GM19455 (cell line): ENCODE measurements around the gene MAT2B.

ENCODE experiments used
- ATAC-seq: cut with Tn5 transposase; IDR thresholded peaks from one replicate; pipeline ENCODE4 v1.9.1; 2021; ENCODE audit not compliant: unreplicated experiment

The MAT2B gene

DNA sequence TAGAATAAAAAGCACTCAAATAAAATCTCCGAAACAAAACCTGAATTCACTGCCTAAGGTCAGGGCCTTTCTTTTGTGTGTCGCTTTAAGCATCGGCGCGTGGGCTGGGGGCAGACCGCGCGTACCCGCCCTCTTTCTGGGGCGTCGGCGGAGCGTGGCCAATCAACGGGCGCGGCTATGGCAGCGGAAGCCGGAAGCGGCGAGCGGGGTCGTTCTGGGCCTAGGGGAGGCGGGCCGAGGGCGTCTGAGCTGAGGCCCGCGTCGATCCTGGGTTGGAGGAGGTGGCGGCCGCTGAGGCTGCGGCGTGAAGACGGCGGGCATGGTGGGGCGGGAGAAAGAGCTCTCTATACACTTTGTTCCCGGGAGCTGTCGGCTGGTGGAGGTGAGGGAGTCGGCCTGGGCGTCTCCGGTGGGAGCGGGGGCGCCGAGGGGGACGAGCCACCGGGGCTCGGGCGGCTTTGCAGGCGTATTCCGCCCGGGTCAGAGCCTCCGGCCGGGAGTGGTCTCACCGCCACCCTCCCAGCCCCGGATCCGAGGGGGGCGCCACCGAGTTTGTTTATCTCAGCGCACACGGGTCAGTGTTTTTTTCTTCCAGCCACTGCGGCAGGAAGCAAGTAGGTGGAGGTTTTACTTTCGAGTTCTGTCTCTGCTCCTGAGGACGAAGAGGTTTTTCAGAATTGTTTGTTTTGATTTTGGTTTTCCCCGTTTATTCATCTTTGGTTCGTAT, at the start of gene MAT2B:
Gene MAT2B (plus strand): TSS at position 252 of the 727 bp plus-strand sequence. CDS start 68 bp downstream, at position 320.
- peak; percentile 89 for ATAC-seq

DNA sequence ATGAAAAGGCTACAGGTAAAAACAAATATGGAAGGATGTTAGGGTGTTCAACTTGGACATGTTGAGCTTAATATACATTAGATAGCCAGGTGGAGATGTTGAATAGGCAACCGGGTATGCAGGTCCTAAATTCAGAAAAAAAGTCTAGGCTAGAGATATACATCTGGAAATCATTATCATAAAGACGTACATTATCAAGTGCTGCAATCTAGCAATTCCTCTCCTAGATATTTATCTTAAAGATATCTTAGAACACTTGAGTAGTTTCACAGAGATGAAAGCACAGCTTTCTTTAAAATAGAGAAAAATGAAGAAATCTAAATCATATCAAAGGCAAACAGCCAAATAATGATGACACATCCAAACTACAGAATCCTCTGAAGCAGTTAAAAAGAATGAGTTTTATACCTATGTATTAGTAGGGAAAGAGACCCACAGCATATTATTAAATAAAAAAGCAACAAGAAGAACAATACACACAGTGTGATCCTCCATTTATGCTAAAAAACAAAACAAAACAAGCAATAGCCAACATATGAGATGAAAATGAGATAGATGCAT, 49.3 kb upstream of the MAT2B start:
- ATAC-seq, result no peak

DNA sequence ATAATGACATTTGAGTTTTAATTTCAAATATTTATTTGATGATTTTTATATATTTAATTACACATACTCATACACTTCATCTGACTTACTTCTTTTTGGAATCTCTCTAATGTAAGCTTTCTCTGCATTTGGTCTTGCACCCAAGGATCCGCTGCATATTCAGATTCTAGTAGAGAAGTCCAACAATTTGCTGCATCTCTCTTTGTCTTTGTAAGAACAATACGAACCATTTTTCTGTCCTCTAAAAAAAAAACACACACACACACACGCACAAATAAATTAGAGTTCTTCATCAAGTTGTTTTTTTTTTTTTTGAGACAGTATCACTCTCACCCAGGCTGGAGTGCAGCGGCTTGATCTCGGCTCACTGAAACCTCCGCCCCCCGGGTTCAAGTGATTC, 48.6 kb upstream of the MAT2B start:
- ATAC-seq, result no peak

DNA sequence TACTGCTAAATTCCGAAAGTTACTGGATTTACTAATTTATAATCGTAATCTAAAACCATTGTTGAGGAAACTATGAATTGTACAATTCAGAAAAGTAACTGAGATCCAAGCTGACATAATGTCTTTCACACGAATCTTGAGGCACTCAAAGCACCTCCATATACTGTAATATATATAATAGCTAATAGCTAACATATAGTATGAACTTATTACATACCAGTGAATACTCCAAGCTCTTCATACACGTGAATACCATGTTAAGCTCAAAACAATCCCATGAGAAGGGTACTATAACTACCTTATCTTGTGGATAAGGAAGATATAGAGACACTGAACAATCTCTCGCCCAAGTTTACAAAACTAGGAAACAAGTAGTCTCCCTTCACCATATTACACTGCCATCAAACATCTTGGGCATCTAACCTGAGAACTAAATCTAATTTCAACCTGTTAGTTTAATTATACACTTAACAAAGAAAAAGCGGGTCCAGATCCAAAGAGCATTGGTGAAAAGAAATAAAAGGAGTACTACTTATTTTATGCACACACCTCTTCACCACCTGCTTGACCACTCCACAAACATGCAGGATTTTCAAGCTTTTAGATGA, 46.5 kb upstream of the MAT2B start:
- no peak for ATAC-seq

DNA sequence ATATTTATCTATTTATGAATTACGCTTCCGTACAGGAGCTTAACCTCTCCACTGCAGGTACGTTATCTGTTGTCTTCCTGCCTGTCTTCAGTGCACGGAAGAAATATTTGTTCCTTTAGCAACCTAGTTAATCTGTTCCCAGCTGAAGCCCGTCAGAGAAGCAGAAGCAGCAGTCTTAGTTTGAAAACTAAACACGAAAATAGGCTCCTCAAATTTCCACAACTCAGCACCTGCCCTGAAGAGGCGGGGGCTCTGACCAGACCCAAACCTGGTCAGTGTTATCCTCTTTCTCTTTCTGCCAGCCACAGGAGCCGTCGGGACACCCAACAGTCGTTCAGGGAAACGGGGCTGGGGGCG, 46.0 kb upstream of the MAT2B start:
- ATAC-seq, result peak; percentile 3

DNA sequence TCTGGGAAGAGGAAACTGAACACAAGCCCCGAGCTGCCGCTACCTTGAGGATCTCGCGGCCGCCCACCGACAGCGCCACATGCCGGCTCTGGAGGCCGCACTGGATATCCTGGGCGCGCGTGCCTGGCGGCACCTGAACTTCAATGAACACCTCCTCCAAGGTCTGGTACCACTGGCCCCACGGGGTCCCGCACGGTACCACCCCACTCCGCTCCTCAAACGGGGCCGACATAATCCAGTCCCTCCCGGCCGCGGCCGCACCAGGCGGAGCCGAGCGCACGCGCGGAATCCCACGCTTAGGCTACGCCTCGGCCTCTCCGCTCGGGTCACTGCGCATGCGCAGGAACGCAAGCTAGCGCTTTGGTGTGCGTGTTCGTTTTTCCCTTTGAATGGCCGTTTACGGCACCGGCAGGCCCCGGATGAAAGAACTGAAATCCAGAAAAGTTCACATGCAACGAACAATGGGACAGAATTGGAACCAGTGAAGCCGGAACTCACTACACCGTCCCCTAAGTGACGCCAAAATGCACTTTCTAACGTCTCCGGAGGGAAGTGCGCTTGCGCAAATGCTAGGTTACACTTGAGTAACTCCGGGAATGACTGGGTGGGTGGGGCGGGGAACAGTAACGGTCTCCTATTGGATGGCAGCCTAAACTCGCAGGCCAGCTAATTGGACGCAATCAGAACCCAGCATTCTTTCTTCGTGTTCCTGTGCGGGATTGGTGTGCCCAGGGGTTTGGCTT, 45.4 kb upstream of the MAT2B start, which contains the start of gene NUDCD2:
Gene NUDCD2 (minus strand): TSS at position 284 of the 743 bp plus-strand sequence. CDS start 52 bp downstream, at position 232.
- peak; percentile 74 for ATAC-seq

DNA sequence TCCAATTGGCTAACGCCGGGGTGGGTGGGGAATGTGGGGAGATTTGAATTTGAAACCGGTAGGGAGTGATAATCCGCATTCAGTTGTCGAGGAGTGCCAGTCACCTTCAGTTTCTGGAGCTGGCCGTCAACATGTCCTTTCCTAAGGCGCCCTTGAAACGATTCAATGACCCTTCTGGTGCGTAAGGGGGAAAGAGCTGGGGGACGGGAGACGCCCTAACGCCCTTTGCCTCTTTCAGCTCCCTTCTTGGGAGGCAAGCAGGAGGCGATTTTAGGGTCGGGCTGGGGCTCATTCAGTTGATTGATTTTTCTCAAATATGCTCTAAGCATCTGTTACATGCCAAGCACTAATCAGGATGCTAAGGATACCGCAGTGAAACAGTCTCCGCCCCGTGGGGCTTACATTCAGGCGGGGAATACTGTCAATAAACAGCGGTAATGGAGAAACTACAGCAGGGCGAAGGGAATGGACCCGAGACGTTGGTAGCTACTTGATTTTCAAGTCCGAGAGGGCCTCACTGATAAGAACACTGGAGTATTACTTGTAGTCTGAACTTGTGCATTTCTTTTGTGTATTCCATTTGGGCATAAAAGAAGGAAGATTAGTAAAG, 44.8 kb upstream of the MAT2B start, which contains the start of gene HMMR:
Gene HMMR (plus strand): TSS at position 71 of the 610 bp plus-strand sequence. CDS start 61 bp downstream, at position 132.
- no peak for ATAC-seq

DNA sequence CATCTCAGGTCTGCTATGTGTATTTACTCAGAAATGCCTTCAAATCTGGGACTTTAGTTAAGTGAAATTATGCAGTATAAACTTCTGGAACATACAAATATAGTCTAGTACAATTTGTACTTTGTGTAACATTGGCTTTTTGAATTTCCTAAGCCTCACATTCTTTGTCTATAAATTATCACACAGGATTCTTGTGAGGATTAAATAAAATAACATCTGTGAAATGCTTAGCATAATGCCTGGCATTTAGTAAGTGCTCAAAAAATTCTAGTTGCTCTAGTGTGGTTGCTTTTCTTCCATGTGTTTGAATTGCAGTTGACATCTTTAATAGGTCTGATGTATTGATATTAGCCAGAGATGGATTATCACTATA, 42.4 kb upstream of the MAT2B start:
- ATAC-seq, result no peak

DNA sequence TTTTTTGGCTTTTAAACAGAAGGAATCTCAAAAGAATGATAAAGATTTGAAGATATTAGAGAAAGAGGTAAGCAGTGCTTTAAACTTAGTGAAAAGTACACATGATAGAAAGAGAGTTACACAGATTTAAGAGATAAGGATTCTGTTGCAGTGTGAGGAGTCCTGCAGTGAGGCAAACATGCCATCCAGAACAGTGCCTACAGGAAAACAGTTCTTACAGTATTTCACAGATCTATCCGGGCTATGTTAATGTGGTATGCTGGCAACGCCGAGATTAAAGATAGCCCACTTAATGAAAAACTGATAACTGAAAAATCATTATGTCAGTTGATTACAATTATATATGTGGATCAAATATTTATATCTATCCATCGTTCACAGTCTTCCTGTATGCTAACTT, 37.7 kb upstream of the MAT2B start:
- no peak for ATAC-seq

DNA sequence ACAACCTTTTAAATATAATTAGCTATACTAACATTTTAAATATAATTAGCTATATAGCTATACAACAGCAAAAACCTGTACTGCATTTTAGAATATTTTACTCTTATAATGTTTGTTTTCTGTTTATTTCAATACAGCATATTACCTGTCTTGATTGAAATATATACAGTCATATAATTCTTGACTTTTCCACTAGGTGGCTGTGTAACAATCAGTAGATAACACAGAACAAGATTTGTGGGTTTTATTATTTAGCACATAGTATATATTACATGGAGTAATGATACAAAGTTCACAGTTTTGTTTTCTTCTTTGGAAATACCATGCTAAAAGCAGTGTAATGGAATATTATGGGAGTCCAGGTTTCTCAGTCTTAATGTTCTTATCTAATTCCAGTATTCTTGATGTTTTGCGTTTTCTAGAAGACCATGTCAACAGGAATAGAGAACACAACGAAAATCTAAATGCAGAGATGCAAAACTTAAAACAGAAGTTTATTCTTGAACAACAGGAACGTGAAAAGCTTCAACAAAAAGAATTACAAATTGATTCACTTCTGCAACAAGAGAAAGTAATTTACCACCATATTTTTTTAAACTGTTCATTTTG, 31.7 kb upstream of the MAT2B start:
- peak; percentile 77 for ATAC-seq

DNA sequence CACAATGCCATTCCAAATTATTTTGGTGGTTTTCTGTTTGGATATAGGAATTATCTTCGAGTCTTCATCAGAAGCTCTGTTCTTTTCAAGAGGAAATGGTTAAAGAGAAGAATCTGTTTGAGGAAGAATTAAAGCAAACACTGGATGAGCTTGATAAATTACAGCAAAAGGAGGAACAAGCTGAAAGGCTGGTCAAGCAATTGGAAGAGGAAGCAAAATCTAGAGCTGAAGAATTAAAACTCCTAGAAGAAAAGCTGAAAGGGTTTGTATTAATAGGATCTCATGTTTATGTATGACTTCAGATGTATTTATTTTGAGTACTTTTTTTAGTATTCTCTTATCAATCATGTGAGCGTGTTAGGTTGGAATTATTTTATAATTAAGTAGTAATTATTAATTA, 30.0 kb upstream of the MAT2B start:
- ATAC-seq, result no peak

DNA sequence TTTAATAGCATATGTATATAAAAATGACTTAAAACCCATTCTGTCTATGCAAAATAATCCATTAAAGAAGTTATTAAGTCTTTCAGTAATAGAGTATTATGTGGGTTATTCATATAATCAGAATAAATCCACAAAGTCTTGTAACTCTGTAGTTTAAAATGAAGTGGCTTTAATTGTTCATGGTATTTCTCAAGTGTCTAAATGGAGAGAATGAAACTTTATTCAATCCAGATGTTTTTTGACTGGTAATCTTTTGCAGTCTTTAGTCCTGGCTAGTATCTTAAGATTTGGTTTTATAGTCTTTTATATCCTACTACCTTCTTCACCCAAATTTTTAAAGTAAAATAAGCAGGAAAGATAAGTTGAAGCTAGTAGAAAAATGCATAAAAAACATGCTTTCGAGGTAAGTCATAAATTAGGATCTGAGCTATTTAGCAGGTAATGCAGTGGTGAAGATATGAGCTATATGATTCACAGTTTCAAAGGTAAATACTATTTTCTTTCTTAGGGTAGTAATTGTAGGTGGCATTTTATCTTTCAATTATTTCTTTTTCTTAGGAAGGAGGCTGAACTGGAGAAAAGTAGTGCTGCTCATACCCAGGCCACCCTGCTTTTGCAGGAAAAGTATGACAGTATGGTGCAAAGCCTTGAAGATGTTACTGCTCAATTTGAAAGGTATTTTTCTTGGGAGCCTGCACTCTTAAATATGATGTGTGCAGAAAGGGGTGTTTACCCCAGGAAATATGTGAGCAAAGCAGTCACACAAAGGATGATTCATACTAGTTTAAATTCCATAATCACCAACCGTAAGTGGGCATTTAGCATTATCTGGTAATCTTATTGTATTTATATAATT, 27.1 kb upstream of the MAT2B start:
- ATAC-seq, result no peak

DNA sequence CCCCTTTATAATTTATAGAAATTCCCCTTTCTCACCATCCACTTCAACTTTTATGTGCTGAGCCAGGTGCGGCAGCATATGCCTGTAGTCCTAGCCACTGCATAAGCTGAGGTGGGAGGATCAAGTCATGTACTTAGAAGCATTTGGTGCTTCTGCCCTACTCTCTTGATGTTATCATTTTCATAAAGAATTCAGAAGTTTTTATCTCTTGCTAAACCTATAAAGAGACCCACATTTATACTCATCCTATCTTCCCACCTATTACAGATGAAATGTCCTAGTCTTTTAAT, 26.5 kb upstream of the MAT2B start:
- ATAC-seq, result no peak

DNA sequence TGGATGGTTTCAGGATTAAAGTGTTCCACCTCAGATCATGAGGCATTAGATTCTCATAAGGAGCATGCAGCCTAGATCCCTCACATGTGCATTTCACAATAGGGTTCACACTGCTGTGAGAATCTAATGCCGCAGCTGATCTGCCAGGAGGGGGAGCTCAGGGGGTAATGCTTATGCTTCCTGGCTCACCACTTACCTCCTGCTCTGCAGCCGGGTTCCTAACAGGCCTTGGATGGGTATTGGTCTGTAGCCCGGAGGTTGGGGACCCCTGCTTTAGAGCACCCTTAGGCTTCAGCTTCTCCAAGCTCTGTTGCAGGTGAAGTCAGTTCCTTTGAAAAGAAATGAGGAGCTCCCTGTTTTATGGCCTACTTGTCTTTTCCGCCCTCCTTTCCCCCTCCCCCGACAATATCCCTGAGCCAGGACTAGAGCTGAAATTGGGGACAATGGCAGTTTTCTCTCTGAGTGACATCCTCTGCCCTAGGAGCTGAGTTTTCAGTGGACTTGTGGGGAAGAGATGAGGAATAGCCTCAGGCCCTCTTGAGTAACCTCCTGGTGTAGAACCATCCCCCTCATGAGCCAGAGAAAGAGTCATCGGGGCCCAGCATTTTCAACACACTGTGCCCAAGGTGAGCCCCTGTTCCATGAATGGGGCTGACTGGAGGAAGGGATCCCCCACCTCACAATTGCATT, 16.2 kb upstream of the MAT2B start:
- ATAC-seq, result no peak

DNA sequence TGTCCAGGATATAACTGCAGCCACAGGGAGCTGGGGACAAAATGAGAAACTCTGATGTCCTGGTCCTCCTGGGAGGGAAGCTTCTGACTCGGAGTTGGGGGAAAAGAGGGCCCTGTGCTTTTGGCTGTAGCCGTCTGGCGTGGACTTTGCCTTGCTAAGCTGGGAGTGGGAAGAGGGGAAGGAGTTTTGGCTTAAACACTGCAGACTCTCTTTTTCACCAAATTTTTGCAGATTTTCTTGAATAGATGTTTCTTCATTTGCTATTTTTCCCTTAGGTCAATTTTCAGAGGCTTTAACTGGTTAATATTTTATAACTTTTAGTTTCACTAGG, 15.7 kb upstream of the MAT2B start:
- ATAC-seq, result no peak

DNA sequence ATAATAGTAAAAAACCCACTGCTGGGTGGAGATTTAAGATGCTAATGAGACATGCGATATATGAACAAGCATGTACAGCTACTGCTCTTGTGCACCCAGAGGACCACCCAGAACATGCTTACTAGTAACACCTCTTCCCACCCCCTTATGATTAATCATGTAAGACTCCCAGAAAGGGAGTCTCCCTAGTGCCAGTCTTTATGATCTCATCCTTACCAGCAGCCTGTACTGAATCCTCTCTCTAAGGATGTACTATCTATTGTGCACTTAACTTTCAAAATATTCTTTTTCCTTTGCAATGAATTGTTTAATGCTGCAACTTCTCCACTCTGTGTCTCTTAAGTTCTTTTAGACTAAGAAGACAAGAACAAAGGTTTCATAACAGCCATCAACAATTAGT, 9.1 kb upstream of the MAT2B start:
- no peak for ATAC-seq

DNA sequence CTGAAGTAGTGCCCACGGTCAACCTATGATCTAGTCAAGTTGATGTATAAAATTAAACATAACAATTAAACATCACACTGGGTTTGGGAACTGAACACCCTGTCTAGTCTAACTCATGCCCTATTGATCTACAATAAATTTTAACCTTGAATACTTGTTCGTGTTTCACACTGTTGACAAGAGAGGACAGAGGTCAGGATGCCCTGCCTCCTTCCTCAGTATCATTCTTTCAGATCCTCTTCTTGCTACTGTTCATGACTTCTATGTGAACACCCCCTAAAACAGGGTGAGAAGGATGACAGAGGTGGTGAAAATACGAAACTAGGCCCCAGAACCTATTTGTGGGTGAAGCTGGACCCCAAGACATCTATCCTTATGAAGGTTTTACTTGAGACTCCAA, 8.1 kb upstream of the MAT2B start:
- ATAC-seq, result no peak

DNA sequence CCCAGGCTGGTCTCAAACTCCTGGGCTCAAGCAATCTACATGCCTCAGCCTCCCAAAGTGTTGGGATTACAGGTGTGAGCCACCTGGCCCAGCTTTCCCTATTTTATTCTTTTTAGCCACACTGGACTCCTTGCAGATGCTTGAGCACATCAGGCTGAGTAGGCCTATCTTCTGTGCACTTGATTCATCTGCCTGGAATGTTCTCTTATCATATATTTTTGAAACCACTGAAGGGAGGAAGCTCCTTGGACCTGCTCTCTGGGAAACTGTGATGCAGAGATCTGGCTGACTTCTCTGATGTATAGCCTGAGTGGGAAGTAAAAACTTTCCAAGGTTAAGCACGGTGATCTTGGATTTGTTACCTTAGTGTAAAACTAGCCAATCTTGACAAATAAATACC, 6.5 kb upstream of the MAT2B start:
- no peak for ATAC-seq

DNA sequence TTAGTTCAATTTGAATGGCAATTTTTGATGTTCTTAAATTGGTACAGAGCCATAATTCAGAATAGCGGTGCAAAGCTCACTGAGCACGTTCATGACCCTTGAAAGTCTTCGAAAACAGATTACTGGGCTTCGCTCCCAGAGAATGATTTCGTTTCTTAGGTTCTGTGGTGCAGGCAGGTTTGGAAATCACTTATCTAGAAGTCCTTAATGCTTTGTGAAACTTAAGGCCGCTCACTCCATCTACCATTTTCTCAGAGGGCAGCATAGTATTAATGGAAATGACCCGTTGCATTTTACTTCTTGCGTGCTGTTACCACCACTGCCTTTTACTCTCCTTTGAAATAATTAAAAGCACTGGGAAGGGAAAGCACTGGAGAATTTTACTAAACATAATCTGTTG, 2.9 kb upstream of the MAT2B start:
- no peak for ATAC-seq
